ENCODE results near the gene RGS19. TPM values are rescaled to one million over a fixed set of nuclear protein-coding genes. Genes with fewer than 3 reads are reported as not detected.

The RGS19 gene
- total RNA-seq, 1 experiment from 2014 or later: 12.8 TPM

GRCh38 chr20:64107736-64108457 lies 28.6 kb upstream of the RGS19 start:
- no peak for TF ChIP-seq CTCF (conservative IDR thresholded peaks at IDR 0.05)
- no peak overlapping the region for H4K8ac ChIP-seq (replicated peaks; ENCODE audit: insufficient read length, low read depth, low read length)
- H4K91ac ChIP-seq (ENCODE audit: insufficient read length, low read depth, low read length): no peak overlapping the region
- H2BK5ac ChIP-seq (ENCODE audit: insufficient read length, low read length): no peak overlapping the region
- H3K4ac ChIP-seq (ENCODE audit: low read depth, low read length): no peak overlapping the region
- H2AFZ ChIP-seq (ENCODE audit: low read length): no peak overlapping the region
- no peak overlapping the region; the same call in 1 of the 2 replicates for H3K14ac ChIP-seq (ENCODE audit: insufficient read depth, low read length)
- H3K27ac ChIP-seq (ENCODE audit: insufficient read length, low read depth, low read length): no peak overlapping the region
- H3K23me2 ChIP-seq (ENCODE audit: insufficient read length, low read depth, low read length, poor library complexity, severe bottlenecking): no peaks in the 10 kb centered on the region
- DNase-seq: no peak
- no peaks in the 10 kb centered on the region for H3K4me1 ChIP-seq (ENCODE audit: insufficient read depth, low read length)
- H2BK15ac ChIP-seq (ENCODE audit: low read depth, low read length): no peak overlapping the region
- H2BK20ac ChIP-seq (ENCODE audit: low read depth, low read length, poor library complexity, severe bottlenecking): no peak overlapping the region
- H3K27ac Mint-ChIP-seq: no peak overlapping the region; a peak in 1 of 7 replicates
- no peak overlapping the region for H2BK12ac ChIP-seq (ENCODE audit: insufficient read length, low read depth, low read length)
- H3K9ac ChIP-seq (ENCODE audit: extremely low read depth, insufficient read length, low read length): no peak overlapping the region
- no peaks in the 10 kb centered on the region for H3K79me1 ChIP-seq (ENCODE audit: insufficient read depth, low read depth, low read length, poor library complexity, severe bottlenecking)
- peaks cover 6 to 14% of the 10 kb centered on the region in 2 experiments; a peak in 3 of 4 replicates for H3K4me1 Mint-ChIP-seq
- peaks cover 21% of the 10 kb centered on the region for H3K27me3 Mint-ChIP-seq (ENCODE audit: low read depth)
- H3K9me3 ChIP-seq (ENCODE audit: control insufficient read depth, low read depth, low read length): no peaks in the 10 kb centered on the region
- no peak overlapping the region for H2AK5ac ChIP-seq (ENCODE audit: insufficient read length, low read length)
- H3K4me2 ChIP-seq (ENCODE audit: insufficient read depth, insufficient read length, low read length): no peak overlapping the region
- no peak overlapping the region for H3K23ac ChIP-seq (ENCODE audit: insufficient read length, low read depth, low read length)
- H3K56ac ChIP-seq (ENCODE audit: insufficient read length, low read depth, low read length): no peak overlapping the region
- no peaks in the 10 kb centered on the region for H4K20me1 ChIP-seq (ENCODE audit: control insufficient read depth, insufficient read depth, insufficient read length)
- no peaks in the 10 kb centered on the region for H3K79me2 ChIP-seq (ENCODE audit: insufficient read depth, low read length)
- 0 out of 2 replicates have a peak, but pooled peaks cover 3% of the 10 kb centered on the region for H3K27me3 ChIP-seq (ENCODE audit: insufficient read depth, low read length)
- no peaks in the 10 kb centered on the region for H3K9me3 Mint-ChIP-seq
- no peak overlapping the region for H4K5ac ChIP-seq (ENCODE audit: insufficient read length, low read depth, low read length)
- no CpG with 5 or more reads among the region's 19 CpGs for WGBS (ENCODE audit: extremely low coverage, insufficient read length, low lambda C conversion rate)
- no peak overlapping the region for H3K4me3 Mint-ChIP-seq
- no peak overlapping the region for H2BK120ac ChIP-seq (ENCODE audit: low read depth, low read length, poor library complexity, severe bottlenecking)
- H3T11ph ChIP-seq (ENCODE audit: low read length): no peak overlapping the region
- H3K36me3 Mint-ChIP-seq (ENCODE audit: insufficient read depth in 1 of 3, low read depth in 3 of 3): no peaks in the 10 kb centered on the region
- H3K18ac ChIP-seq (ENCODE audit: insufficient read length, low read depth, low read length): no peak overlapping the region

Data from H9 (cell line).